Heart left ventricle (tissue), 16 donors: ENCODE results near the gene TACC2. TPM values are rescaled to one million over a fixed set of nuclear protein-coding genes. Genes with fewer than 3 reads are reported as not detected.

Experiments used
- ATAC-seq, 4 donors: fragments of 200-7000 bp; cut with Tn5 transposase; one replicate each; pipeline ENCODE4 v1.9.1; 2020 to 2022; ENCODE audit warnings: moderate library complexity in 4 of 4, mild to moderate bottlenecking in 3 of 4, moderate number of reproducible peaks in 1 of 4
- DNase-seq, 5 donors: peaks; one replicate each; pipeline ENCODE4 v3.0.0-alpha.2; 2020
- H3K27ac ChIP-seq, 12 donors: fragments of 200-600 bp; sonication (generic) in 4 of 12; one replicate each; pipeline versions ENCODE4 v1.5.0 to v1.8.0; 2016 to 2022; ENCODE audit warnings: mild to moderate bottlenecking in 2 of 12
- H3K27me3 ChIP-seq, 9 donors: fragments of 200-600 bp; sonication (generic) in 2 of 9; one replicate each; pipeline versions ENCODE4 v1.5.1 to v1.8.0; 2016 to 2022; ENCODE audit warnings: mild to moderate bottlenecking in 3 of 9
- H3K36me3 ChIP-seq, 9 donors: fragments of 200-600 bp; sonication (generic) in 2 of 9; one replicate each; pipeline versions ENCODE4 v1.5.0 to v1.8.0; 2018 to 2022; ENCODE audit warnings: mild to moderate bottlenecking in 2 of 9
- H3K4me1 ChIP-seq, 12 donors: fragments of 200-600 bp; sonication (generic) in 4 of 12; one replicate each; pipeline versions ENCODE4 v1.5.0 to v1.8.0; 2016 to 2022; ENCODE audit warnings: mild to moderate bottlenecking in 3 of 12
- H3K4me3 ChIP-seq, 12 donors: fragments of 200-600 bp; sonication (generic) in 4 of 12; one replicate each; pipeline versions ENCODE4 v1.5.0 to v1.8.0; 2017 to 2022; ENCODE audit warnings: mild to moderate bottlenecking in 9 of 12, moderate library complexity in 4 of 12
- H3K9me3 ChIP-seq, 12 donors: fragments of 200-600 bp; sonication (generic) in 4 of 12; one replicate each; pipeline versions ENCODE4 v1.5.0 to v1.8.0; 2016 to 2022; ENCODE audit warnings: mild to moderate bottlenecking in 1 of 12
- POLR2A ChIP-seq, 2 donors: fragments of 450-650 bp; IDR thresholded peaks; one replicate each; pipeline ENCODE4 v1.6.1; 2017; ENCODE audit warnings: antibody characterized with exemption in 2 of 2, mild to moderate bottlenecking in 2 of 2, moderate library complexity in 2 of 2
- WGBS, 4 donors: extraction: QIAGEN DNeasy Blood & Tissue Kit in 2 of 4; methylation state at CpG; one replicate each; pipeline versions ENCODE4 v1.1.5 to v1.1.7; 2013 to 2018; 5-methylcytosine and 5-hydroxymethylcytosine counted together
- intact Hi-C, 10 donors: fragments of 100-400 bp; cut with DNase I; formaldehyde crosslinking; loops; one replicate each; pipeline versions ENCODE4 v1.11.1 to v1.14.2; 2022
- polyA plus RNA-seq, 2 donors: library from polyadenylated mRNA; stranded (reverse); fragments of 200-250 nt; gene quantifications; one replicate each; pipeline ENCODE4 v1.2.3, GENCODE V29; 2013
- total RNA-seq, 9 donors: library from RNA; depleted of rRNA in 2 of 9; stranded (reverse); fragments of >200 nt in 2 of 9; fragmentation: NEBNext Ultra II Directional in 3 of 9; extraction: Animal tissue kit (Norgen Biotek cat#: 25700) in 3 of 9; gene quantifications; one replicate each; pipeline versions ENCODE4 v1.1.0 to v1.2.4, GENCODE V29; 2016 to 2023
- TF ChIP-seq, protein P1 (sequence below), 12 donors: fragments of 200-600 bp; sonication (generic) in 4 of 12; IDR thresholded peaks; one replicate each; pipeline versions ENCODE4 v1.5.0 to v1.8.0; 2018 to 2022; ENCODE audit warnings: antibody characterized with exemption in 12 of 12, mild to moderate bottlenecking in 5 of 12
- donor health status: ischemic (EF 13 %, LVEDD 7.1; RV severe dilation, severe dysfunction).
- donor health status: healthy with polysubstance abuse.
- donor health status: DM: no; HTN: yes; CAD: no.
- donor health status: DM: no; HTN: no; CAD: no.
- donor health status: ischemic (EF 25% LVEDD 6.9; RV normal size, moderate dysfunction).
- donor health status: ischemic (EF 25% LVEDD 5.7; RV mildly dilated, moderate dysfunction).
- donor health status: healthy.
- donor health status: DM: yes; HTN: yes; CAD: no.
- donor health status: ischemic (EF 35%, LVEDD 5.7; RV mildly dilated, moderate dysfunction).
- donor health status: nonischemic (EF 11% LVEDD 7.7; RV severe dilation, severe dysfunction).
- donor health status: DM: yes; HTN: yes; CAD: no.
- donor health status: PGD.
- donor health status: ischemic (EF 29% LVEDD 5.4; RV normal size, mild dysfunction).
- donor health status: nonischemic (EF 23%, LVEDD 6.1; RV moderate dilation, normal function).

Gene TACC2
- total and polyA plus RNA-seq, 11 donors, result 96.7 to 456 (median 294) TPM

GRCh38 chr10:122140461-122140902, 151.5 kb downstream of the TACC2 start:
- peak overlapping the region; percentile 73 to 94 (median 87) for H3K27ac ChIP-seq
- H3K4me3 ChIP-seq, result no peak overlapping the region
- DNase-seq (peak in 2 of 5 donors; percentile 58 to 62), ATAC-seq (peak; percentile 5 to 31 (median 8))
- intact Hi-C loops, result loop anchor here in 8 of 10 donors (5.0 to 10.0 kb wide), 5 partner anchors 42 to 127 kb away; no protein-coding TSS in a partner anchor
- peaks cover 0 to 8% (median 0%) of the 10 kb centered on the region in 12 donors for H3K9me3 ChIP-seq
- 22 to 33% (median 30%) methylated on average over 9 of the region's 9 CpGs for WGBS, 4 donors
- H3K36me3 ChIP-seq, result peaks cover 0 to 46% (median 14%) of the 10 kb centered on the region in 9 donors
- no peaks in the 10 kb centered on the region for H3K27me3 ChIP-seq
- TF ChIP-seq, protein P1, sequence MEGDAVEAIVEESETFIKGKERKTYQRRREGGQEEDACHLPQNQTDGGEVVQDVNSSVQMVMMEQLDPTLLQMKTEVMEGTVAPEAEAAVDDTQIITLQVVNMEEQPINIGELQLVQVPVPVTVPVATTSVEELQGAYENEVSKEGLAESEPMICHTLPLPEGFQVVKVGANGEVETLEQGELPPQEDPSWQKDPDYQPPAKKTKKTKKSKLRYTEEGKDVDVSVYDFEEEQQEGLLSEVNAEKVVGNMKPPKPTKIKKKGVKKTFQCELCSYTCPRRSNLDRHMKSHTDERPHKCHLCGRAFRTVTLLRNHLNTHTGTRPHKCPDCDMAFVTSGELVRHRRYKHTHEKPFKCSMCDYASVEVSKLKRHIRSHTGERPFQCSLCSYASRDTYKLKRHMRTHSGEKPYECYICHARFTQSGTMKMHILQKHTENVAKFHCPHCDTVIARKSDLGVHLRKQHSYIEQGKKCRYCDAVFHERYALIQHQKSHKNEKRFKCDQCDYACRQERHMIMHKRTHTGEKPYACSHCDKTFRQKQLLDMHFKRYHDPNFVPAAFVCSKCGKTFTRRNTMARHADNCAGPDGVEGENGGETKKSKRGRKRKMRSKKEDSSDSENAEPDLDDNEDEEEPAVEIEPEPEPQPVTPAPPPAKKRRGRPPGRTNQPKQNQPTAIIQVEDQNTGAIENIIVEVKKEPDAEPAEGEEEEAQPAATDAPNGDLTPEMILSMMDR (IDR thresholded peaks at IDR 0.05), result no peak
- no peak for TF ChIP-seq POLR2A (IDR thresholded peaks at IDR 0.05)
- peaks cover 23 to 87% (median 60%) of the 10 kb centered on the region in 12 donors for H3K4me1 ChIP-seq

GRCh38 chr10:122140941-122141623, 152.1 kb downstream of the TACC2 start:
- WGBS, 4 donors, result 3 to 11% (median 6%) methylated on average over 10 of the region's 10 CpGs
- TF ChIP-seq POLR2A (IDR thresholded peaks at IDR 0.05), result no peak
- TF ChIP-seq, protein P1 (IDR thresholded peaks at IDR 0.05), result no peak
- peaks cover 0 to 10% (median 0%) of the 10 kb centered on the region in 12 donors for H3K9me3 ChIP-seq
- no peak overlapping the region for H3K4me3 ChIP-seq
- intact Hi-C loops, result loop anchor here in 8 of 10 donors (1.0 to 10.0 kb wide), 6 partner anchors 28 to 126 kb away; no protein-coding TSS in a partner anchor
- peaks cover 0 to 41% (median 10%) of the 10 kb centered on the region in 9 donors for H3K36me3 ChIP-seq
- DNase-seq, result peak; percentile 90 to 97 (median 92)
- H3K4me1 ChIP-seq, result peaks cover 23 to 83% (median 60%) of the 10 kb centered on the region in 12 donors
- peak; percentile 24 to 78 (median 75) for ATAC-seq
- peak overlapping the region; percentile 73 to 94 (median 87) for H3K27ac ChIP-seq
- no peaks in the 10 kb centered on the region for H3K27me3 ChIP-seq

DNA sequence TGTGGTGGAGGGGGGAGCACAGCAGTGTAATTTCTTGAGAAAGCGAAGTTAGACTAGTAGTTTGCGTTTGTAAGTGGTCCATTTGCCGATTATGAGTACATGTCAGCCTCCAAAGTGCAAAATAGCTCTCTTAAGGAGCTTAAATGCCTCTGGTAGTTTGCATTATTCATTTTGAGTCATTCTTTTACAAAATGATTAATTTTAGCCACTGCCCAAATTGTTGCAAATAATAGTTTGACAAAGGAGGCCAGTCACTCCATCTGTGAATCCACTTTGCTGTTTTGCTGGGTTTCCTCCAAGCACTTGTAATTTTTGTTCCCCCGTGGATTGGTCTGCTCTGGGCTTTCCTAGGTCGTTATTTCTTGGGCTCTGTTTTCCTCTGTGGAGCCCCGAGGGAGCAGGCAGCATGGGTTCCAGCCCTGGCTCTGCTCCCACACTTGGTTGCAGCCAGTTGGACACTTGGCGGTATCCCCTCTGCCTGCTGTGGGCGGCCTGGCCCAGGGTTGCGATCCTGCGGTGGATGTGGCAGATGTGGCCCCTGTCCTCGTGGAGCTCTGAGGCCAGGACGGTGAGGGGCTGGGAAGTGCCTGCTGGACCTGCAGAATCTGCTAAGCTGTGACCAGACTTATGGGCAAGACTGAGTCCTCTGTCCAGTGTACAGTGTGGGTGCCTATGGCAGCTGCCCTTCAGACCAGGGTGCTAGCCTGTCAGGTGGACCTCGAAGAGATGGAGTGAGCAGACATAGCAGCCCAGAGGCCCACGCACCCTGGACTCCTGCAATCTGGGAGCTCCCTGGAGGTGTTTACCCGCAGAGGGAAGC, 153.1 kb downstream of the TACC2 start:
- Histone ChIP-seq H3K9me3 (peaks cover 0 to 10% (median 0%) of the 10 kb centered on the region in 12 donors), H3K36me3 (peaks cover 0 to 39% (median 10%) of the 10 kb centered on the region in 9 donors), H3K27me3 (no peaks in the 10 kb centered on the region), H3K4me1 (peaks cover 23 to 85% (median 66%) of the 10 kb centered on the region in 12 donors), H3K4me3 (no peak overlapping the region), H3K27ac (peak overlapping the region; percentile 14 to 94 (median 87))
- TF ChIP-seq POLR2A (IDR thresholded peaks at IDR 0.05), result no peak
- TF ChIP-seq, protein P1 (IDR thresholded peaks at IDR 0.05), result no peak
- 23 to 44% (median 32%) methylated on average over 12 to 15 of the region's 15 CpGs for WGBS, 4 donors
- ATAC-seq, result peak in 1 of 4 donors; percentile 4
- intact Hi-C loops, result loop anchor here in 8 of 10 donors (1.0 to 10.0 kb wide), 7 partner anchors 29 to 125 kb away; no protein-coding TSS in a partner anchor
- peak in 2 of 5 donors; percentile 50 to 76 for DNase-seq
